Gastrocnemius medialis (tissue), 4 donors: ENCODE data around the gene AQP12B. TPM values are rescaled to one million over a fixed set of nuclear protein-coding genes. Genes with fewer than 3 reads are reported as not detected.

ENCODE experiments used
- ATAC-seq, 2 donors: fragments of 150-250 bp; one replicate each; pipeline ENCODE4 v1.9.1; 2016
- DNase-seq, 2 donors: peaks; one replicate each; pipeline ENCODE4 v3.0.0-alpha.2; 2019
- H3K27ac ChIP-seq, 4 donors: fragments of 200-600 bp; sonication (generic); 1 replicate in 1 of 4; 2 replicates in 3 of 4; pipeline ENCODE4 v1.5.1; 2016 to 2018; ENCODE audit warnings: mild to moderate bottlenecking in 2 of 4, moderate library complexity in 1 of 4
- H3K27me3 ChIP-seq, 3 donors: fragments of 200-600 bp; sonication (generic) in 2 of 3; 1 replicate in 1 of 3; 2 replicates in 2 of 3; pipeline versions ENCODE4 v1.5.1 to v1.6.0; 2016 to 2019; ENCODE audit warnings: mild to moderate bottlenecking in 1 of 3, moderate library complexity in 1 of 3
- H3K36me3 ChIP-seq, 2 donors: fragments of 200-600 bp; sonication (generic) in 1 of 2; one replicate each; pipeline ENCODE4 v1.5.1; 2017 to 2018
- H3K4me1 ChIP-seq, 2 donors: fragments of 200-600 bp; sonication (generic) in 1 of 2; one replicate each; pipeline ENCODE4 v1.5.1; 2016 to 2017; ENCODE audit warnings: mild to moderate bottlenecking in 2 of 2
- H3K4me3 ChIP-seq, 4 donors: fragments of 200-600 bp; sonication (generic) in 3 of 4; 1 replicate in 1 of 4; 2 replicates in 3 of 4; pipeline ENCODE4 v1.5.1; 2016 to 2019; ENCODE audit warnings: mild to moderate bottlenecking in 2 of 4
- H3K9me3 ChIP-seq, 3 donors: fragments of 200-600 bp; sonication (generic) in 2 of 3; 1 replicate in 1 of 3; 2 replicates in 2 of 3; pipeline ENCODE4 v1.5.1; 2016 to 2019
- CTCF ChIP-seq, 5 experiments: fragments of 450-650 bp in 3 of 5; fragments of 200-600 bp in 2 of 5; sonication (generic) in 2 of 5; IDR thresholded peaks in 4 of 5; conservative IDR thresholded peaks in 1 of 5; 1 replicate in 4 of 5; 2 replicates in 1 of 5; pipeline ENCODE4 v1.5.1; 2016 to 2019; ENCODE audit warnings: antibody characterized with exemption in 5 of 5, mild to moderate bottlenecking in 3 of 5, moderate library complexity in 3 of 5
- POLR2A ChIP-seq, 2 donors: fragments of 450-650 bp; IDR thresholded peaks; one replicate each; pipeline ENCODE4 v1.6.1; 2017; ENCODE audit warnings: antibody characterized with exemption in 2 of 2, mild to moderate bottlenecking in 2 of 2, moderate library complexity in 2 of 2
- in situ Hi-C, 4 donors: fragments of 200-750 bp; cut with MboI; loops; one replicate each; pipeline versions ENCODE4 v1.15.0 to v1.8.0; 2017; ENCODE audit warnings: low sequenced_read_pairs in 4 of 4
- intact Hi-C: fragments of 100-400 bp; cut with DNase I; formaldehyde crosslinking; loops from one replicate; pipeline ENCODE4 v1.15.1; 2023; ENCODE audit warnings: low total_unique reads
- total RNA-seq, 4 donors: library from RNA; depleted of rRNA; stranded (reverse); fragments of >200 nt; gene quantifications; one replicate each; pipeline versions ENCODE4 v1.1.0 to v1.2.3, GENCODE V29; 2016

The AQP12B gene
- total RNA-seq, 4 donors from 2014 or later, result not detected

GRCh38 chr2:240707043-240707756, 24.5 kb upstream of the AQP12B start:
- no peaks in the 10 kb centered on the region for H3K4me1 ChIP-seq
- in situ Hi-C loops (loop anchor here in 3 of 4 donors (25.0 kb wide), 1 partner anchor 195 kb away; no protein-coding TSS in a partner anchor), intact Hi-C loops (no loop called here)
- no peaks in the 10 kb centered on the region for H3K9me3 ChIP-seq
- no peak overlapping the region for H3K4me3 ChIP-seq
- TF ChIP-seq POLR2A (IDR thresholded peaks at IDR 0.05) (no peak), CTCF (IDR thresholded peaks at IDR 0.05 in 4 of 5, conservative IDR thresholded peaks at IDR 0.05 in 1 of 5) (no peak)
- peaks cover 8 to 38% (median 13%) of the 10 kb centered on the region in 3 donors for H3K27me3 ChIP-seq
- no peak overlapping the region for H3K27ac ChIP-seq
- H3K36me3 ChIP-seq, result no peaks in the 10 kb centered on the region
- no peak for DNase-seq
- no peak for ATAC-seq

- Histone ChIP-seq H3K4me1 (no peaks in the 10 kb centered on the region), H3K9me3 (no peaks in the 10 kb centered on the region), H3K27ac (no peak overlapping the region), H3K27me3 (peaks cover 8 to 38% (median 13%) of the 10 kb centered on the region in 3 donors), H3K4me3 (no peak overlapping the region), H3K36me3 (no peaks in the 10 kb centered on the region)
- no peak for TF ChIP-seq CTCF (IDR thresholded peaks at IDR 0.05 in 4 of 5, conservative IDR thresholded peaks at IDR 0.05 in 1 of 5)
- TF ChIP-seq POLR2A (IDR thresholded peaks at IDR 0.05), result no peak
- DNase-seq, result no peak
- intact Hi-C loops (no loop called here), in situ Hi-C loops (loop anchor here in 3 of 4 donors (25.0 kb wide), 1 partner anchor 193 kb away; no protein-coding TSS in a partner anchor)
- no peak for ATAC-seq
These were observed 22.6 kb upstream of the AQP12B start for GRCh38 chr2:240705204-240705791.

DNA sequence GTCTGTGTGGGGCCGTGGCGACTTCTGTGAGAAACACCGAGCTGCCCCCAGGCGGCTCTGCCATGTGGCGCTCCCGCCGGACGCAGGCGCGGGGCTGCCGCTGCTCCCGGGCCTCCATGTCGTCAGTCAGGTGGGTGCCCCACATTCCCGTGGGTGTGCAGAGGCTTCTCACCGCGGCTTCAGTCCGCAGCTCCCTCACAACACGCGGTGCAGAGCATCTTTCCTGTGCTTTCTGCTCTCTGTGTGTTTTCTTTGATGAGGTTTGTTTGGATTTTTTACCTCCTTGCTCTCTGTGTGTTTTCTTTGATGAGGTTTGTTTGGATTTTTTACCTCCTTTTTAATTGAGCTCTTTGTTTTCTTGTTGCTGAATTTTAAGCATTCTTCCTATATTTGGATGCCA, 22.0 kb upstream of the AQP12B start:
- DNase-seq (no peak), ATAC-seq (no peak)
- no peaks in the 10 kb centered on the region for H3K9me3 ChIP-seq
- no peaks in the 10 kb centered on the region for H3K36me3 ChIP-seq
- in situ Hi-C loops, result loop anchor here in 3 of 4 donors (25.0 kb wide), 1 partner anchor 192 kb away; no protein-coding TSS in a partner anchor
- H3K4me3 ChIP-seq, result no peak overlapping the region
- H3K27ac ChIP-seq, result no peak overlapping the region
- H3K27me3 ChIP-seq, result peaks cover 8 to 34% (median 13%) of the 10 kb centered on the region in 3 donors
- no peak for TF ChIP-seq CTCF (IDR thresholded peaks at IDR 0.05 in 4 of 5, conservative IDR thresholded peaks at IDR 0.05 in 1 of 5)
- no peak for TF ChIP-seq POLR2A (IDR thresholded peaks at IDR 0.05)
- no peaks in the 10 kb centered on the region for H3K4me1 ChIP-seq
- intact Hi-C loops, result no loop called here

- H3K9me3 ChIP-seq, result no peaks in the 10 kb centered on the region
- H3K4me3 ChIP-seq, result no peak overlapping the region
- no peaks in the 10 kb centered on the region for H3K36me3 ChIP-seq
- intact Hi-C loops (no loop called here), in situ Hi-C loops (loop anchor here in 3 of 4 donors (25.0 kb wide), 1 partner anchor 191 kb away; no protein-coding TSS in a partner anchor)
- peaks cover 8 to 28% (median 13%) of the 10 kb centered on the region in 3 donors for H3K27me3 ChIP-seq
- TF ChIP-seq POLR2A (IDR thresholded peaks at IDR 0.05) (no peak), CTCF (IDR thresholded peaks at IDR 0.05 in 4 of 5, conservative IDR thresholded peaks at IDR 0.05 in 1 of 5) (no peak)
- no peak overlapping the region for H3K27ac ChIP-seq
- ATAC-seq, result no peak
- no peak for DNase-seq
- H3K4me1 ChIP-seq, result no peaks in the 10 kb centered on the region
These were observed 21.0 kb upstream of the AQP12B start for GRCh38 chr2:240703417-240704341.
